ENCODE results near the gene SEMA7A.

- TF ChIP-seq, protein P1, sequence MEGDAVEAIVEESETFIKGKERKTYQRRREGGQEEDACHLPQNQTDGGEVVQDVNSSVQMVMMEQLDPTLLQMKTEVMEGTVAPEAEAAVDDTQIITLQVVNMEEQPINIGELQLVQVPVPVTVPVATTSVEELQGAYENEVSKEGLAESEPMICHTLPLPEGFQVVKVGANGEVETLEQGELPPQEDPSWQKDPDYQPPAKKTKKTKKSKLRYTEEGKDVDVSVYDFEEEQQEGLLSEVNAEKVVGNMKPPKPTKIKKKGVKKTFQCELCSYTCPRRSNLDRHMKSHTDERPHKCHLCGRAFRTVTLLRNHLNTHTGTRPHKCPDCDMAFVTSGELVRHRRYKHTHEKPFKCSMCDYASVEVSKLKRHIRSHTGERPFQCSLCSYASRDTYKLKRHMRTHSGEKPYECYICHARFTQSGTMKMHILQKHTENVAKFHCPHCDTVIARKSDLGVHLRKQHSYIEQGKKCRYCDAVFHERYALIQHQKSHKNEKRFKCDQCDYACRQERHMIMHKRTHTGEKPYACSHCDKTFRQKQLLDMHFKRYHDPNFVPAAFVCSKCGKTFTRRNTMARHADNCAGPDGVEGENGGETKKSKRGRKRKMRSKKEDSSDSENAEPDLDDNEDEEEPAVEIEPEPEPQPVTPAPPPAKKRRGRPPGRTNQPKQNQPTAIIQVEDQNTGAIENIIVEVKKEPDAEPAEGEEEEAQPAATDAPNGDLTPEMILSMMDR (IDR thresholded peaks at IDR 0.05; ENCODE audit: low read length): no peak
- no peak for TF ChIP-seq EZH2 (IDR thresholded peaks at IDR 0.05; ENCODE audit: borderline replicate concordance, low read length)
Observed at GRCh38 chr15:74369084-74369745, 64.5 kb downstream of the SEMA7A start.
